Stomach smooth muscle (tissue), 2 donors: Measurements from ENCODE around the gene TMEM140.
"Not testable (repeated sequence)": the region's sequence is repeated elsewhere in the genome, so short reads cannot be mapped to it uniquely, and the experiment has no call there.

ENCODE experiments used
- H3K27ac ChIP-seq: one replicate; pipeline ENCODE4 v1.7.0; 2013; ENCODE audit warnings: mild to moderate bottlenecking, low read length, inconsistent platforms
- H3K27me3 ChIP-seq, 2 donors: one replicate each; pipeline ENCODE4 v1.7.0; 2013; ENCODE audit warnings: low read length in 2 of 2; ENCODE audit not compliant: insufficient read depth in 2 of 2, control insufficient read depth in 1 of 2
- H3K36me3 ChIP-seq, 2 donors: one replicate each; pipeline ENCODE4 v1.7.0; 2013; ENCODE audit warnings: low read length in 2 of 2; ENCODE audit not compliant: control insufficient read depth in 2 of 2, insufficient read depth in 2 of 2
- H3K4me1 ChIP-seq: one replicate; pipeline ENCODE4 v1.7.0; 2013; ENCODE audit warnings: low read length; ENCODE audit not compliant: control insufficient read depth, insufficient read depth
- H3K4me3 ChIP-seq, 2 donors: one replicate each; pipeline ENCODE4 v1.7.0; 2013; ENCODE audit warnings: low read length in 2 of 2
- H3K9ac ChIP-seq, 2 donors: one replicate each; pipeline ENCODE4 v1.7.0; 2013; ENCODE audit warnings: low read length in 2 of 2, mild to moderate bottlenecking in 1 of 2
- H3K9me3 ChIP-seq, 2 donors: one replicate each; pipeline ENCODE4 v1.7.0; 2013; ENCODE audit warnings: low read length in 2 of 2; ENCODE audit not compliant: control insufficient read depth in 2 of 2
- donor health status: healthy.
- donor health status: Pancreatic carcinoma.

TMEM140 gene

GRCh38 chr7:135166338-135166990 lies 18.6 kb downstream of the TMEM140 start:
- Histone ChIP-seq H3K4me3 (no peak overlapping the region), H3K9me3 (no peaks in the 10 kb centered on the region), H3K36me3 (peaks cover 26 to 36% of the 10 kb centered on the region in 2 donors), H3K4me1 (peaks cover 45% of the 10 kb centered on the region), H3K27me3 (no peaks in the 10 kb centered on the region), H3K9ac (no peak overlapping the region), H3K27ac (peak overlapping the region; percentile 11)

- peak overlapping the region in 1 of 2 donors; percentile 14 for H3K9ac ChIP-seq
- H3K36me3 ChIP-seq = peaks cover 26 to 36% of the 10 kb centered on the region in 2 donors
- H3K27ac ChIP-seq = no peak overlapping the region
Observed at GRCh38 chr7:135167365-135167917, 19.6 kb downstream of the TMEM140 start.

GRCh38 chr7:135168001-135168400 lies 20.1 kb downstream of the TMEM140 start:
- Histone ChIP-seq H3K4me3 (peak overlapping the region in 1 of 2 donors; percentile 15), H3K27ac (no peak overlapping the region), H3K27me3 (no peaks in the 10 kb centered on the region), H3K9me3 (no peaks in the 10 kb centered on the region), H3K36me3 (peaks cover 26 to 36% of the 10 kb centered on the region in 2 donors), H3K4me1 (peaks cover 43% of the 10 kb centered on the region), H3K9ac (no peak overlapping the region)

More at GRCh38 chr7:135167365-135167917, 19.6 kb downstream of the TMEM140 start:
- peaks cover 43% of the 10 kb centered on the region for H3K4me1 ChIP-seq
- no peak overlapping the region for H3K4me3 ChIP-seq
- H3K27me3 ChIP-seq = no peaks in the 10 kb centered on the region
- H3K9me3 ChIP-seq = no peaks in the 10 kb centered on the region

GRCh38 chr7:135168489-135169140 lies 20.7 kb downstream of the TMEM140 start:
- H3K4me1 ChIP-seq = peaks cover 43% of the 10 kb centered on the region
- peak overlapping the region in 1 of 2 donors; percentile 51 for H3K9ac ChIP-seq
- peaks cover 26 to 36% of the 10 kb centered on the region in 2 donors for H3K36me3 ChIP-seq
- H3K9me3 ChIP-seq = no peaks in the 10 kb centered on the region
- peak overlapping the region; percentile 37 for H3K27ac ChIP-seq
- peak overlapping the region in 1 of 2 donors; percentile 15 for H3K4me3 ChIP-seq
- H3K27me3 ChIP-seq = no peaks in the 10 kb centered on the region

- Histone ChIP-seq H3K9me3 (no peaks in the 10 kb centered on the region), H3K27ac (peak overlapping the region; percentile 88), H3K27me3 (no peaks in the 10 kb centered on the region), H3K9ac (peak overlapping the region; percentile 84 to 93), H3K4me3 (peak overlapping the region; percentile 72 to 86), H3K36me3 (peaks cover 26 to 34% of the 10 kb centered on the region in 2 donors), H3K4me1 (peaks cover 43% of the 10 kb centered on the region)
Observed at GRCh38 chr7:135169141-135169963, 21.5 kb downstream of the TMEM140 start.

GRCh38 chr7:135169964-135170273 lies 22.0 kb downstream of the TMEM140 start:
- Histone ChIP-seq H3K27me3 (no peaks in the 10 kb centered on the region), H3K9me3 (no peaks in the 10 kb centered on the region), H3K27ac (peak overlapping the region; percentile 88), H3K9ac (peak overlapping the region; percentile 84 to 93), H3K36me3 (peaks cover 21 to 34% of the 10 kb centered on the region in 2 donors), H3K4me3 (peak overlapping the region; percentile 72 to 86), H3K4me1 (peaks cover 43% of the 10 kb centered on the region)

- peaks cover 43% of the 10 kb centered on the region for H3K4me1 ChIP-seq
- H3K9me3 ChIP-seq = no peaks in the 10 kb centered on the region
- peaks cover 15 to 29% of the 10 kb centered on the region in 2 donors for H3K36me3 ChIP-seq
- H3K4me3 ChIP-seq = peak within 1 kb of the TSS; percentile 72 to 86
- peak within 1 kb of the TSS; percentile 88 for H3K27ac ChIP-seq
- no peaks in the 10 kb centered on the region for H3K27me3 ChIP-seq
- H3K9ac ChIP-seq = peak within 1 kb of the TSS; percentile 84 to 93
Observed at GRCh38 chr7:135170274-135170997, 22.6 kb downstream of the TMEM140 start, which contains the start of gene CYREN. Gene CYREN, minus strand, starts transcription at chr7:135170707. Its CDS starts 1,785 bp downstream, at chr7:135168922.

- H3K9me3 ChIP-seq, H3K27me3 ChIP-seq: not testable (repeated sequence)
- peak overlapping the region; percentile 65 to 84 for H3K9ac ChIP-seq
- H3K27ac ChIP-seq = peak overlapping the region; percentile 88
- peaks cover 14 to 23% of the 10 kb centered on the region in 2 donors for H3K36me3 ChIP-seq
- H3K4me3 ChIP-seq = peak overlapping the region; percentile 66 to 86
- peaks cover 43% of the 10 kb centered on the region for H3K4me1 ChIP-seq
Observed at GRCh38 chr7:135170998-135171481, 23.2 kb downstream of the TMEM140 start.

- not testable (repeated sequence) for H3K27me3 ChIP-seq, H3K9me3 ChIP-seq
- peaks cover 9 to 17% of the 10 kb centered on the region in 2 donors for H3K36me3 ChIP-seq
- peak overlapping the region; percentile 88 for H3K27ac ChIP-seq
- peak overlapping the region in 1 of 2 donors; percentile 27 for H3K4me3 ChIP-seq
- peaks cover 43% of the 10 kb centered on the region for H3K4me1 ChIP-seq
- peak overlapping the region in 1 of 2 donors; percentile 84 for H3K9ac ChIP-seq
Observed at GRCh38 chr7:135171581-135172291, 23.9 kb downstream of the TMEM140 start.
